SK-N-SH (cell line): ENCODE results near the gene KLHL24. TPM values are rescaled to one million over a fixed set of nuclear protein-coding genes. Genes with fewer than 3 reads are reported as not detected.
A peak's percentile ranks its signal among the peaks of the same experiment; 100 is the strongest.

Experiments
- CTCF ChIA-PET: fragments of 300-600, 350-600 bp; formaldehyde crosslinking; extraction: SDS; loops from one replicate; lab custom pipeline; 2021; lab: Yijun Ruan, JAX
- POLR2A ChIA-PET: fragments of 350-600 bp; sonication (Branson Sonifier 250); formaldehyde crosslinking; extraction: SDS; loops from one replicate; lab custom pipeline; 2020; ENCODE audit warnings: antibody characterized with exemption, inconsistent platforms; lab: Yijun Ruan, JAX
- DNase-seq: peaks from one replicate; pipeline ENCODE4 v3.0.0; 2012
- H2AFZ ChIP-seq: fragments of 200-600 bp; sonication (generic); 2 replicates; pipeline ENCODE4 v1.8.1; 2016; ENCODE audit warnings: antibody characterized with exemption, mild to moderate bottlenecking, low read depth
- H3F3A ChIP-seq: fragments of 200-600 bp; sonication (generic); replicated peaks from 2 replicates; pipeline ENCODE3; 2016; ENCODE audit warnings: antibody characterized with exemption, mild to moderate bottlenecking; ENCODE audit not compliant: insufficient read depth
- H3K27ac ChIP-seq, 2 experiments: fragments of 200-500 bp in 1 of 2; fragments of 200-600 bp in 1 of 2; sonication (Bioruptor generic) in 1 of 2; sonication (generic), shearing (Covaris generic) in 1 of 2; 2 replicates each; pipeline versions ENCODE4 v1.5.1 to v1.6.1; 2014 to 2016; ENCODE audit warnings: low read depth in 2 of 2, inconsistent platforms in 1 of 2, low read length in 1 of 2, mild to moderate bottlenecking in 1 of 2, mixed read lengths in 1 of 2
- H3K27me3 ChIP-seq: fragments of 200-600 bp; sonication (generic), shearing (Covaris generic); 2 replicates; pipeline ENCODE4 v1.6.1; 2016; ENCODE audit warnings: mixed run types; ENCODE audit not compliant: insufficient read depth
- H3K36me3 ChIP-seq, 2 experiments: fragments of 200-500 bp in 1 of 2; fragments of 200-600 bp in 1 of 2; sonication (Bioruptor generic) in 1 of 2; sonication (generic) in 1 of 2; replicated peaks in 1 of 2; 2 replicates each; pipeline versions ENCODE3 to v1.5.1; 2014 to 2016; ENCODE audit warnings: low read length in 1 of 2, mild to moderate bottlenecking in 1 of 2; ENCODE audit not compliant: insufficient read depth in 2 of 2, control insufficient read depth in 1 of 2
- H3K4me1 ChIP-seq, 2 experiments: fragments of 200-500 bp in 1 of 2; fragments of 200-600 bp in 1 of 2; sonication (Bioruptor generic) in 1 of 2; sonication (generic), shearing (Covaris generic) in 1 of 2; 2 replicates each; pipeline versions ENCODE4 v1.5.1 to v1.6.1; 2014 to 2016; ENCODE audit warnings: low read depth in 1 of 2, low read length in 1 of 2, mixed run types in 1 of 2; ENCODE audit not compliant: insufficient read depth in 2 of 2, control insufficient read depth in 1 of 2
- H3K4me2 ChIP-seq: fragments of 200-600 bp; sonication (generic), shearing (Covaris generic); 2 replicates; pipeline ENCODE4 v1.6.1; 2017; ENCODE audit warnings: mixed run types
- H3K4me3 ChIP-seq, 2 experiments: fragments of 200-500 bp in 1 of 2; fragments of 200-600 bp in 1 of 2; sonication (Bioruptor generic) in 1 of 2; sonication (generic), shearing (Covaris generic) in 1 of 2; 2 replicates each; pipeline versions ENCODE4 v1.5.1 to v1.8.1; 2014 to 2016; ENCODE audit warnings: low read depth in 2 of 2, inconsistent platforms in 1 of 2, low read length in 1 of 2, mild to moderate bottlenecking in 1 of 2, mixed read lengths in 1 of 2, moderate library complexity in 1 of 2
- H3K79me2 ChIP-seq: fragments of 200-600 bp; sonication (generic); 2 replicates; pipeline ENCODE4 v1.8.1; 2017; ENCODE audit warnings: mild to moderate bottlenecking; ENCODE audit not compliant: insufficient read depth
- H3K9ac ChIP-seq: fragments of 200-600 bp; sonication (generic); 2 replicates; pipeline ENCODE4 v1.6.1; 2017; ENCODE audit warnings: mixed run types
- H3K9me2 ChIP-seq: fragments of 200-600 bp; sonication (generic); 2 replicates; pipeline ENCODE4 v1.6.1; 2017; ENCODE audit warnings: mixed run types
- H3K9me3 ChIP-seq: fragments of 200-600 bp; sonication (generic); 2 replicates; pipeline ENCODE4 v1.6.1; 2017; ENCODE audit warnings: mixed run types, mild to moderate bottlenecking, moderate library complexity
- H4K20me1 ChIP-seq: fragments of 200-600 bp; sonication (generic); 2 replicates; pipeline ENCODE4 v1.6.1; 2017; ENCODE audit warnings: mild to moderate bottlenecking, mixed run types; ENCODE audit not compliant: insufficient read depth
- FOSL2 ChIP-seq: IDR thresholded peaks from 2 replicates; pipeline ENCODE4 v1.4.0; 2012; ENCODE audit warnings: low read depth, mild to moderate bottlenecking, moderate library complexity, borderline replicate concordance
- FOXM1 ChIP-seq: IDR thresholded peaks from 2 replicates; pipeline ENCODE4 v1.4.0; 2012; ENCODE audit warnings: low read depth, mild to moderate bottlenecking
- GABPA ChIP-seq: IDR thresholded peaks from 2 replicates; pipeline ENCODE4 v1.4.0; 2012; ENCODE audit warnings: low read depth, mild to moderate bottlenecking
- GATA2 ChIP-seq: sonication (generic); formaldehyde crosslinking; IDR thresholded peaks from 2 replicates; pipeline ENCODE4 v1.5.0; 2020; ENCODE audit warnings: mild to moderate bottlenecking, missing genetic modification reagents
- JUND ChIP-seq: IDR thresholded peaks from 2 replicates; pipeline ENCODE4 v1.4.0; 2012
- NRF1 ChIP-seq: IDR thresholded peaks from 2 replicates; pipeline ENCODE4 v1.6.1; 2012; ENCODE audit warnings: low read depth, mild to moderate bottlenecking, low read length
- RAD21 ChIP-seq: IDR thresholded peaks from 2 replicates; pipeline ENCODE4 v1.6.1; 2012; ENCODE audit warnings: mild to moderate bottlenecking, low read length
- RXRA ChIP-seq: IDR thresholded peaks from 2 replicates; pipeline ENCODE4 v1.4.0; 2012; ENCODE audit warnings: low read depth, mild to moderate bottlenecking, borderline replicate concordance
- SMC3 ChIP-seq: IDR thresholded peaks from 2 replicates; pipeline ENCODE4 v1.6.1; 2012; ENCODE audit warnings: low read depth, low read length, improper control_type of control experiment
- TAF1 ChIP-seq: IDR thresholded peaks from 2 replicates; pipeline ENCODE4 v1.6.1; 2012; ENCODE audit warnings: low read depth, mild to moderate bottlenecking, low read length, moderate library complexity, borderline replicate concordance
- WGBS: methylation state at CpG from one replicate; pipeline ENCODE4 v1.1.6; 2017; ENCODE audit warnings: low lambda C conversion rate; 5-methylcytosine and 5-hydroxymethylcytosine counted together
- polyA plus RNA-seq, 3 experiments: library from polyadenylated mRNA; depleted of rRNA; stranded (reverse); fragments of >200 nt; gene quantifications; 2 replicates each; pipeline ENCODE4 v1.2.3, GENCODE V29; 2012
- TF ChIP-seq, protein P1 (sequence below): IDR thresholded peaks from 2 replicates; pipeline ENCODE4 v1.4.0; 2012; ENCODE audit warnings: low read depth, borderline replicate concordance
- TF ChIP-seq, protein P2 (sequence below): IDR thresholded peaks from 2 replicates; pipeline ENCODE4 v1.6.1; 2012; ENCODE audit warnings: mild to moderate bottlenecking, low read depth, low read length, moderate library complexity

Gene KLHL24
- polyA plus RNA-seq, 1 of the 3 experiments (the other 2 are of a cell fraction): 5.7 TPM

DNA sequence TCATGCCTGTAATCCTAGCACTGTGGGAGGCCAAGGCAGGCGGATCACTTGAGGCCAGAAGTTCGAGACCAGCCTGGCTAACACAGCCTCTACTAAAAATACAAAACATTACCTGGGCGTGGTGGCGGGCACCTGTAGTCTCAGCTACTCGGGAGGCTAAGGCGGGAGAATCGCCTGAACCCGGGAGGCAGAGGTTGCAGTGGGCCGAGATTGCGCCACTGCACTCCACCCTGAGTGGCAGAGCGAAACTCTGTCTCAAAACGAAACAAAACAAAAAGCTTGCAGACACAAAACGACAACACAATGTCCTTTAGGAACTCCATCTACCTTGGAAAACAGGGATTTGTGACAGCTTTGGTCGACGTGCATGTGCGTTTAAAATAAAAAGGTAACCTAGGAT lies 716 bp upstream of the KLHL24 start:
- Histone ChIP-seq H2AFZ (peak overlapping the region; percentile 100), H3K79me2 (peaks cover 14% of the 10 kb centered on the region), H3K9ac (peak overlapping the region; percentile 88), H3K9me2 (no peaks in the 10 kb centered on the region), H3K4me2 (peak overlapping the region; percentile 95), H3K4me1 (no peaks in the 10 kb centered on the region; a peak in 2 of 4 replicates), H3K9me3 (no peaks in the 10 kb centered on the region), H3K27me3 (no peaks in the 10 kb centered on the region), H3K36me3 (no peaks in the 10 kb centered on the region), H4K20me1 (no peaks in the 10 kb centered on the region; the same call in 1 of the 2 replicates), H3K27ac (peak overlapping the region in 1 of 2 experiments; percentile 76; a peak in 2 of 4 replicates), H3F3A (no peaks in the 10 kb centered on the region), H3K4me3 (peak overlapping the region in 1 of 2 experiments; percentile 96; a peak in 3 of 4 replicates)
- WGBS: 82% methylated on average over 16 of the region's 16 CpGs
- CTCF ChIA-PET: interaction anchor here (0.7 to 1.4 kb wide), 3 partner anchors 13 to 165 kb away, joined by 3 to 5 read pairs (median 3); no protein-coding TSS in a partner anchor
- POLR2A ChIA-PET: interaction anchor here (1.0 to 2.9 kb wide), 3 partner anchors 16 to 64 kb away, joined by 3 to 20 read pairs (median 4); partner anchors contain the start of gene YEATS2
- no peak for DNase-seq
- TF ChIP-seq GABPA (no peak), JUND (no peak), FOXM1 (no peak), TAF1 (no peak), RAD21 (no peak), NRF1 (no peak), GATA2 (no peak), SMC3 (no peak)
- TF ChIP-seq, protein P1, sequence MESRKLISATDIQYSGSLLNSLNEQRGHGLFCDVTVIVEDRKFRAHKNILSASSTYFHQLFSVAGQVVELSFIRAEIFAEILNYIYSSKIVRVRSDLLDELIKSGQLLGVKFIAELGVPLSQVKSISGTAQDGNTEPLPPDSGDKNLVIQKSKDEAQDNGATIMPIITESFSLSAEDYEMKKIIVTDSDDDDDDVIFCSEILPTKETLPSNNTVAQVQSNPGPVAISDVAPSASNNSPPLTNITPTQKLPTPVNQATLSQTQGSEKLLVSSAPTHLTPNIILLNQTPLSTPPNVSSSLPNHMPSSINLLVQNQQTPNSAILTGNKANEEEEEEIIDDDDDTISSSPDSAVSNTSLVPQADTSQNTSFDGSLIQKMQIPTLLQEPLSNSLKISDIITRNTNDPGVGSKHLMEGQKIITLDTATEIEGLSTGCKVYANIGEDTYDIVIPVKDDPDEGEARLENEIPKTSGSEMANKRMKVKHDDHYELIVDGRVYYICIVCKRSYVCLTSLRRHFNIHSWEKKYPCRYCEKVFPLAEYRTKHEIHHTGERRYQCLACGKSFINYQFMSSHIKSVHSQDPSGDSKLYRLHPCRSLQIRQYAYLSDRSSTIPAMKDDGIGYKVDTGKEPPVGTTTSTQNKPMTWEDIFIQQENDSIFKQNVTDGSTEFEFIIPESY: no peak

GRCh38 chr3:183635107-183635430 lies 354 bp upstream of the KLHL24 start:
- Histone ChIP-seq H4K20me1 (no peaks in the 10 kb centered on the region; the same call in 1 of the 2 replicates), H3K9ac (peak overlapping the region; percentile 88), H3K4me1 (no peaks in the 10 kb centered on the region; a peak in 2 of 4 replicates), H3K79me2 (peaks cover 15% of the 10 kb centered on the region), H3K9me2 (no peaks in the 10 kb centered on the region), H3K36me3 (no peaks in the 10 kb centered on the region), H3K9me3 (no peaks in the 10 kb centered on the region), H2AFZ (peak overlapping the region; percentile 100), H3K27me3 (no peaks in the 10 kb centered on the region), H3K4me2 (peak overlapping the region; percentile 95), H3F3A (no peaks in the 10 kb centered on the region), H3K27ac (peak overlapping the region; percentile 66 to 76; a peak in 3 of 4 replicates), H3K4me3 (peak overlapping the region; percentile 78 to 96)
- ChIA-PET CTCF (interaction anchor here (0.7 to 1.1 kb wide), 2 partner anchors 13 to 155 kb away, joined by 3 read pairs; no protein-coding TSS in a partner anchor), POLR2A (interaction anchor here (1.0 to 2.9 kb wide), 3 partner anchors 16 to 63 kb away, joined by 3 to 20 read pairs (median 4); partner anchors contain the start of gene YEATS2)
- TF ChIP-seq RXRA (no peak), GABPA (no peak), FOSL2 (no peak)
- TF ChIP-seq, protein P2, sequence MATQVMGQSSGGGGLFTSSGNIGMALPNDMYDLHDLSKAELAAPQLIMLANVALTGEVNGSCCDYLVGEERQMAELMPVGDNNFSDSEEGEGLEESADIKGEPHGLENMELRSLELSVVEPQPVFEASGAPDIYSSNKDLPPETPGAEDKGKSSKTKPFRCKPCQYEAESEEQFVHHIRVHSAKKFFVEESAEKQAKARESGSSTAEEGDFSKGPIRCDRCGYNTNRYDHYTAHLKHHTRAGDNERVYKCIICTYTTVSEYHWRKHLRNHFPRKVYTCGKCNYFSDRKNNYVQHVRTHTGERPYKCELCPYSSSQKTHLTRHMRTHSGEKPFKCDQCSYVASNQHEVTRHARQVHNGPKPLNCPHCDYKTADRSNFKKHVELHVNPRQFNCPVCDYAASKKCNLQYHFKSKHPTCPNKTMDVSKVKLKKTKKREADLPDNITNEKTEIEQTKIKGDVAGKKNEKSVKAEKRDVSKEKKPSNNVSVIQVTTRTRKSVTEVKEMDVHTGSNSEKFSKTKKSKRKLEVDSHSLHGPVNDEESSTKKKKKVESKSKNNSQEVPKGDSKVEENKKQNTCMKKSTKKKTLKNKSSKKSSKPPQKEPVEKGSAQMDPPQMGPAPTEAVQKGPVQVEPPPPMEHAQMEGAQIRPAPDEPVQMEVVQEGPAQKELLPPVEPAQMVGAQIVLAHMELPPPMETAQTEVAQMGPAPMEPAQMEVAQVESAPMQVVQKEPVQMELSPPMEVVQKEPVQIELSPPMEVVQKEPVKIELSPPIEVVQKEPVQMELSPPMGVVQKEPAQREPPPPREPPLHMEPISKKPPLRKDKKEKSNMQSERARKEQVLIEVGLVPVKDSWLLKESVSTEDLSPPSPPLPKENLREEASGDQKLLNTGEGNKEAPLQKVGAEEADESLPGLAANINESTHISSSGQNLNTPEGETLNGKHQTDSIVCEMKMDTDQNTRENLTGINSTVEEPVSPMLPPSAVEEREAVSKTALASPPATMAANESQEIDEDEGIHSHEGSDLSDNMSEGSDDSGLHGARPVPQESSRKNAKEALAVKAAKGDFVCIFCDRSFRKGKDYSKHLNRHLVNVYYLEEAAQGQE: no peak
- DNase-seq: no peak
- 11% methylated on average over 9 of the region's 9 CpGs for WGBS
